Measurements from ENCODE around the gene TDO2.
A peak's percentile ranks its signal among the peaks of the same experiment; 100 is the strongest.
"Not testable (repeated sequence)": the region's sequence is repeated elsewhere in the genome, so short reads cannot be mapped to it uniquely, and the experiment has no call there.

Gene TDO2

GRCh38 chr4:155903453-155903852 lies at the start of gene TDO2:
TSS of gene TDO2 (plus strand) at chr4:155903696. CDS start at chr4:155903759, 63 bp downstream.
- no peak for DNase-seq

DNA sequence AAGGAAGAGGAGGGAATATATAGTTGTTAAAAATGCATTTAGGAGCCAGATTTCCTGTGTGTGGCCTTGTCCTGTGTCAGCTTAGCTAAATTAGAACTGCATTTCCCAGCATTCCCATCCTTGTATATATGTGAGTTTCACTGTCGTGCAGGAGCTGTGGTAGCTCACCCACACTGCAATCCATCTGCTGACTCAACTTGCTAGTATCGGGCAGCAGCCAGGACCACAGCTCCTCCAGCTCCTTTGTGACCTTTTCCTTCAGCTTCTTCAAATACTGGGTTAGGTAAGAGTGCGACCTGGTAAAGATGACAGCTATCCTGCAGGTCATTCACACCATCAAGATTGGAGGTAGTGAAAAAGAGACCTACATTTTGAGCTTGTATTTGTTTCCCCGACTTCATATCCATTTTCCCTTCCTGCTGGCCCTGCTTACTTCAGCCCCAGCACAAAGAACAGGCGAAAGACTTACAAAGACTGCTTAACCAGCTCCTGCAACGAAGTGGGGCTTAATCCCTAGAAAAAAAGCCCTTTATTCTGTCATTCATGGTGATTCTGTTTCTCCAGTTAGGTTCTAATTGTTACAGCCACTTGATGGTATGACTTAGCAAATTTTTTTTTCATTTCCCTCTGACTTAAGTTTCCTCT lies 48.8 kb upstream of the TDO2 start:
- DNase-seq = no peak

DNA sequence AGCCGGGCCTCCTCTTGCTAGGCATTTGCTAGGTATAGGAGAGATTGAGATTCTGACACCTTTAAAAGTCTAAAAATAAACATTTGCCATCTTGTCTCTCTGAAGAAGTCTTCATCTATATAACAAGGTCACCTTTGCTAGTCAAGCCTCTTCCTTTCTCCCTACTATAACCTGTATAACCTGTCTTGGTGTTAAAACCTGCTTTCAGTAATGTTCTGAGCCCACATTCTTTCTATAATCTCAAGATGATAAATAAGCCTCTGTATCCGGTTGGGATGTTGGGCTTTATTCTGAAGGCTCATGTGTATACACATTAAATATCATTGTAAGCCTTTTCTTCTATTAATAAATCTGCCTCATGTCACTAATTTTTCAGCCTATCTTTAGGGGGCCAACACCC lies 47.6 kb upstream of the TDO2 start:
- DNase-seq = no peak

DNA sequence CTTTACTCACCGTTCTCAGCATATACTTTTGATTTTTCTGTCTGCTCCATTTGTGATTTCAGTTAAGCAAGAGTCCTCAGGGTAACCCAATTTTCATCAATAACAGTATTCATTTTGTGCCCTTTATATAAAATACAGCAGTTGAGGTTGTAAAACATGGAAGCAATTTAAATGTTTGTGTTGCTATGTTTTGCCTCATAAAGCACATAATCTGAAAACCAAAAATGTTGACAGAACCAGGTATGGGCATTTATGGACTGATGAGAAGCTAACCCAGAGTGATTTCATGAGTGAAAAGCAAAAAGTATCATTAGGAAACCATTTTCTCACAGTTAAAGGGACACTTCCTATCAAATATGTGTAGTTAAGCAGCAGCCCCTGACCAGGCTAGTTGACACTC lies 37.3 kb upstream of the TDO2 start, which contains the start of gene ASIC5:
TSS of gene ASIC5 (minus strand) at position 101 of the 400 bp plus-strand sequence. CDS start at position 50, 51 bp downstream.
- no peak for DNase-seq

- no peak for DNase-seq
Observed at GRCh38 chr4:155875878-155876277, 27.6 kb upstream of the TDO2 start.

DNA sequence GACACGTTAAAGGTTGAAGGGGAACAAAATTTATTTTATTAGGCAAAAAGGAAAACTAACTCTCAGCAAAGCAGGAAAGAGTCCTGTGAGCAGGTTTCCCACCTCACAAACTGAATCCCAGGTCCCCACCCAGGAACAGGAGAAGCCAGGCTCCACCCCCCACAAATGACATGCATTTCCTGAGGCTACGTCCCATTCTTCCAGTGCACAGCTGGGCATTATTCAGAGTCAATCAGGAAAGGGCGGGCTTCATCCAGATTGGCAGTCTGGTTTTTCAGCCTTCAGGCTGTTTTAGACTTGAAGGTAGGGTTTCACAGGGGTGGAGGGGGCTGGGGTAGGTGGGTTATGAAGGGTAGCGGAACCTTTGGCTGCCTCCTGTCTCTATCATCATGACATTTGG lies 25.5 kb upstream of the TDO2 start:
- DNase-seq = no peak

DNA sequence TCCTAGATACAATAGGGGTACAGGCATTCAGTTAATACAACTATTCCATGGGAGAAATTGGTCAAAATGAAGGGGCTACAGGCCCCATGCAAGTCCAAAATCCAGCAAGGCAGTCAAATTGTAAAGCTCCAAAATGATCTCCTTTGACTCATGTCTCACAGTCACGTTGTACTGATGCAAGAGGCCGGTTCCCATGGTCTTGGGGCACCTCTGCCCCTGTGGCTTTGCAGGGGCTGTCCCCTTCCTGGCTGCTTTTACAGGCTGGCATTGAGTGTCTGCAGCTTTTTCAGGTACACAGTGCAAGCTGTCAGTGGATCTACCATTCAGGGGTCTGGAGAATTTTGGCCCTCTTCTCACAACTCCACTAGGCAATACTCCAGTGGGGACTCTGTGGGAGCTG lies 24.9 kb upstream of the TDO2 start:
- DNase-seq = no peak

DNA sequence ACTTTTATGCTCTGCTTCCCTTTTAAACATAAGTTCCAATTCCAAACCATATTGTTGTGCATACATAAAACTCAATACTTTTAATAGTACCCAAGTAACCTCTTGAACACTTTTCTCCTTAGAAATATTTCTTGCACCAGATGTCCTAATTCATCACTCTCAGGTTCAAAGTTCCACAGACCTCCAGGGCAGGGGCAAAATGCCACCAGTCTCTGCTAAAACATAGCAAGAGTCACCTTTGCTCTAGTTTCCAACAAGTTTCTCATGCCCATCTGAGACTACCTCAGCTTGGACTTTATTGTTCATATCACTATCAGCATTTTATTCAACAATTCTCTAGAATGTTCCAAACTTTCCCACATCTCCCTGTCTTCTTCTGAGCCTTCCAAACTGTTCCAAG lies 23.7 kb upstream of the TDO2 start:
- no peak for DNase-seq

DNA sequence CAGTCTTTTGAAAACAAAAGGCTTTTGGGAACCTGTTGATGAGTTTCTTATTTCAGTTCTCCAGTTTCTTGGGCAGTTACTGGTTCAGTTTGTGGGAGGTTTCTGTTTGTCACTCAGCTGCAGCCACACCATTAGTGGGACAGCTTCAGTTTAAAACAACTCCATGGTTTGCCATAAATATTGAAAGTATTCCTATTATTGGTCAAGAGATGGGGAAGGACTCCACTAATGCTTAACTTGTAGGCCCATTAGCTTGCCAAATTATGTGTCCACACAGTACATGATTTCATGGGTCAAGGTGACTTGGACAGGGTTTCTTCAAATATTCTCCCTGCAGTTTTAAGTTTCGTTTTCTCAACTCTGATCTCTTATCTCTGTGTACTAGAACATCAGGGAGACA lies 21.9 kb upstream of the TDO2 start:
- no peak for DNase-seq

DNA sequence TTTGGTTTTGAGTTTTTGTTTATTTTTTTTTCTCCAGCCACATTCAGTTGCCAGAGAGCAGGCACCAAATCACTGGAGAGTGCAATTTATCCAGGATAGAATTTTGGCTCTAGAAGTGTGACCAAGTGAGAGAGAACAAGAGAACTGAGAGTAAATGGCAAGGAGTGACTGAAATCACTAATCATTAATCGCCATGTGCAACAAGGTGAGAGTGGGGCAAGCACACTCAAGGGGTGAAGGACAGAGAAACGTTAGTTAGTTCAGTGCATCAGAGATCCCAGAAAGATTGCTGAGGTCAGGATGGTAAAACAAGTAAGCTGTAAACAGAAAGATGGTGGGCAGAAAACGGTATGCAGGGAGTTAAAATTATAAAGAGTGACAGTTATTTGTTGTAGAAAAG lies 19.6 kb upstream of the TDO2 start:
- DNase-seq = no peak

GRCh38 chr4:155885666-155886065 lies 17.8 kb upstream of the TDO2 start:
- no peak for DNase-seq

DNA sequence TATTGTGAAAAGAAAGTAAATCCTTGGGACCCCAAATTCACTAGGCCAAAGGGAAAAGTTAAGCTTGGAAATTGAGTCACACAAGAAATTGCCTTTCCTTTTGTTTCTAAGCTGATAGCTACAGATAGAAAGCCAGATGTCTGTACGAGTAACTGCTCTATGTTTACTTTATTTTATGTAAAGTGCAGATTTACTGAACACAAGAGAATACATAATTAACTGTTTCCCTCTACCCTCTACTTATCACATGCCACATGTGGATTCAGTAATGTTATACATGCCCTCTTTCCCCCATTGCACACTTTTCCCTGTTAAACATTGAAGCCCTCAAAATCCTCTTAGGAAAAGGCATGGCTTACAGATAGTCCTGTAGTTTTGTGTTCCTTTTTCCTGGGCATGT lies 16.5 kb upstream of the TDO2 start:
- DNase-seq = no peak

DNA sequence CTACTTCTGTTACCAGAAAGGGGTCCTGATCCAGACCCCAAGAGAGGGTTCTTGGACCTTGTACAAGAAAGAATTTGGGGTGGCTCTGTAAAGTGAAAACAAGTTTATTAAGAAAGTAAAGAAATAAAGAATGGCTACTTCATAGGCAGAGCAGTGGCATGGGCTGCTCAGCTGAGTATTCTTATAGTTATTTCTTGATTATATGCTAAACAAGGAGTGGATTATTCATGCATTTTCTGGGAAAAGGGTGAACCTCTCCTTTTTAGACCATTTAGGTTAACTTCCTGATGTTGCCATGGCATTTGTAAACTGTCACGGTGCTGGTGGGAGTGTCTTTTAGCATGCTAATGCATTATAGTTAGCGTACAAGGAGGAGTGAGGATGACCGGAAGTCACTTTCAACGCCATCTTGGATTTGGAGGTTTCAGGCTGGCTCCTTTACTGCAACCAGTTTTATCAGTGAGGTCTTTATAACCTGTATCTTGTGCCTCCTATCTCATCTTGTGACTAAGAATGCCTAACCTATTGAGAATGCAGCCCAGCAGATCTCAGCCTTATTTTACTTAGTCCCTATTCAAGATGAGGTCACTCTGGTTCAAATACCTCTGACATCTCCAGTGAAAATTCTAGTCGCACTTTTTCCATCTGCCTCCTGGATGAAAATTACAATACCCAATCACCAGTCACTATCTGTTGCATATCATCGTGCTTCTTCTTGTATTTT lies 15.5 kb upstream of the TDO2 start:
- no peak for DNase-seq

GRCh38 chr4:155889031-155889793 lies 14.3 kb upstream of the TDO2 start:
- no peak for DNase-seq

DNA sequence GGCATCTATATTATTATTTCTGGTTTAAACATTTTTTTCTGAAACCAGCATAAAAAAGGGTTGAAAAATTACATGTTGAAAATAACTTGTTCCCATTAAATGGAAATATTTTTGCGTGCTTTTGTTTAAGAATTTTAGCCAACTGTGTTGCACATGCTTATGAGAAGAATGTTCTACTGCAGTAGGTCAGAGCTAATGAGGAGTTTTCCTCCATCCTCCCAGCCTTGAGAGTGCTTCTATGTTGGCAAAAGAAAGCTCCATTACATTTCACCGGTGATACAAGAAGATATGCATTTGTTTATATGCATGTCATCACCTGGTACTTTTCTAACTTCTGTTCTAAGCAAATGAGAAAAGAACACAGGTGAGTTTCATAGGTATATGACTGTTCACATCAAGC lies 13.6 kb upstream of the TDO2 start:
- DNase-seq = no peak

DNA sequence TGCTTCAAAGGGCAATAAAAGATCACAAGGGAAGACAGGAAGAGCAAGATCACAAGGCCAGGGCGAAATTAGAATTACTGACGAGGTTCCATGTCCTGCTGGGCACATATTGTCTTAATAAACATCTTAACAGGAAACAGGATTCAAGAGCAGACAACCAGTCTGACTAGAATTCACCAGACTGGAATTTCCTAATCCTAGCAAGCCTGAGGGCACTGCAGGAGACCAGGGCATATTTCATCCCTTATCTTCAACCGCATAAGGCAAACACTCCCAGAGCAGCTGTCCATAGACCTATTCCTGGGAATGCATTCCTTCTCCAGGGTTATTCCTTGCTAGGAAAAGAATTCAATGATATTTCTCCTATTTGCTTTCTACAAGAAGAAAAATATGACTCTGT lies 12.4 kb upstream of the TDO2 start:
- DNase-seq = no peak

- not testable (repeated sequence) for DNase-seq
Observed at GRCh38 chr4:155898371-155898770, 5.1 kb upstream of the TDO2 start.

GRCh38 chr4:155899891-155900290 lies 3.6 kb upstream of the TDO2 start:
- no peak for DNase-seq

DNA sequence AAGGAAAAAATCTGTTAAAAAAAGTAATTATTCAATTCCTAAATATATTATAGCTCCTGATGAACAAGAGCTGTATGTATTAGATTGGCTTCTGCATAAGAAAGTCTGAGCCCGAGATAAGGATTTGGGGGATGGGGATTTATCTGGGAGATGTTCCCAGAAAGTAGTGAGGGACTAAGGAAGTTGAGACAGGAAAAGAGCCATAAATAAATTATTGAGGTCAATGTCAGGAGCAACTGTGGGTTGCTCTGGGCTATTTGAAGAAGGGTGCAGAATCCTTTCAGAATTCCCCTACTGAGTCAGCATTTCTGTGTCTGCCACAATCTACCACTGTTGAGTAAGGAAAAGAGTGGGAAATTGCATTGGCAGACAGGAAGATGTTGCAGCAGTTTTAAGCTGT lies 3.1 kb upstream of the TDO2 start:
- DNase-seq = no peak

DNA sequence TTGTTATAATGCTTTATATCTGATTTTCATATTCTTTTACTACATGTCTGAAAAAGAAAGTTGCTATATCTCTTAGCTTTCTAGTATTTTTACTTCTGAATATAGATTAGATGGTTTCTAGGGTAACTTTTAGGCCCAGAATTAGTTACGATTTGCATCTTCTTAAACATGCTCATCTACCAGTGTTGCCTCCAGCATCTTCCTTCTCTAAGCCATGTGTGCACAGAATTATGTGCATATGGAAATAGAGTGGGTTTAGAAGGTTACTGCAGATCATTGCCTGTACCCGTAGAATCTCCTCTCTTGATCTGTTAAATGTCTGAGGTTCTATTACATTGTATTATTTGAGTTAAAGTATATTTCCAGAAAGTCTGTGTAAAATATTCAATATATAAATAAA lies 2.5 kb upstream of the TDO2 start:
- DNase-seq = no peak

GRCh38 chr4:155904331-155904730 lies 835 bp downstream of the TDO2 start:
- DNase-seq = no peak

DNA sequence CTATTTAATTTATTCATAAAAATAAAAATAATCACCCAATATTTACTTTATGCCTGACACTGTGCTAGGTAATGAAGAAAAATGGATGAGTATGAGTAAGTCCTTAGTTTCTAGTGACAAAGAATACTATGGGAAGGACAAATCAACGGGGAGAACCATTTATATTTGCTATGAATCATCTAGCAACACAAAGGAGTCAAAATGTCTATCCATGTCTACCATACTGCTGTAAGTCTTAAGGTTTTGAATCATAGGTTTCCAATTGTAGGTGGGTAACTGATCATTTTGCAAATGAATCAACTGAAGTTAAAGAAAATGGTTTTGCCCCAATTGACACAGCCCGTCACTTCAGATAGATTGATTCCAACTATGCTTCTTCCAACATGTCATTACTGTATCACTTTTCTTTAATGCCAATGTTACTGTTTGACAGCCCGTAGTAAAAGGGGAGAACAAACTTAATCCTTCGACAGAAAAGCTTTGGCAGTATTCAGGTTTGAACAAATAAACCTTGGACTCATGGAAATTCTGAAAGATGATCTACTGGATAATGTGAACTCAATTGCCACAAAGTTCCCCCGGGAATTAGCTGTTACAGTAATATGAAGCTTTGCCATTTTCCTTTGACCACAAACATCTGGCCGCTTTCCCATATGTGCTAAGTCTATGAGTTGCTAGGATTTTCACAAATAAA lies 3.2 kb downstream of the TDO2 start:
- peak; percentile 28 for DNase-seq

- DNase-seq = no peak
Observed at GRCh38 chr4:155907556-155907955, 4.1 kb downstream of the TDO2 start.
